Activated CD4-positive, alpha-beta T cell treated with anti-CD3 and anti-CD28 coated beads, Interleukin-2, amount 10 ng/mL, durations not matched to agents 24 days and 14 days (primary cell): Measurements from ENCODE around the gene PLXDC1. TPM values are rescaled to one million over a fixed set of nuclear protein-coding genes. Genes with fewer than 3 reads are reported as not detected.
A peak's percentile ranks its signal among the peaks of the same experiment; 100 is the strongest.

Experiments used
- DNase-seq: peaks from one replicate; pipeline ENCODE4 v3.0.0; 2022
- H3K27ac Mint-ChIP-seq: one replicate; pipeline ENCODE4 v1.8.0; 2022; ENCODE audit warnings: mild to moderate bottlenecking, mixed read lengths
- H3K27me3 Mint-ChIP-seq: one replicate; pipeline ENCODE4 v1.8.0; 2022; ENCODE audit warnings: mixed read lengths
- H3K36me3 Mint-ChIP-seq: one replicate; pipeline ENCODE4 v1.8.0; 2022; ENCODE audit warnings: low read depth, mild to moderate bottlenecking, mixed read lengths
- H3K4me1 Mint-ChIP-seq: one replicate; pipeline ENCODE4 v1.8.0; 2021; ENCODE audit warnings: mixed read lengths
- H3K4me3 Mint-ChIP-seq: one replicate; pipeline ENCODE4 v1.8.0; 2022; ENCODE audit warnings: mild to moderate bottlenecking, moderate library complexity, mixed read lengths
- H3K9me3 Mint-ChIP-seq: one replicate; pipeline ENCODE4 v1.8.0; 2021; ENCODE audit warnings: mixed read lengths
- intact Hi-C: fragments of 100-400 bp; cut with micrococcal nuclease; formaldehyde crosslinking; loops from one replicate; pipeline ENCODE4 v1.15.1; 2023
- total RNA-seq: library from RNA; stranded (reverse); gene quantifications from 2 replicates; pipeline ENCODE4 v1.2.3, GENCODE V29; 2022

PLXDC1 gene
- total RNA-seq, 1 donor from 2014 or later = 0.16 TPM

- Mint-ChIP-seq H3K36me3 (no peaks in the 10 kb centered on the region), H3K4me1 (no peaks in the 10 kb centered on the region), H3K27ac (no peak overlapping the region), H3K27me3 (peaks cover 7% of the 10 kb centered on the region), H3K9me3 (no peaks in the 10 kb centered on the region), H3K4me3 (no peak overlapping the region)
- intact Hi-C loops = no loop called here
- no peak for DNase-seq
Measured at GRCh38 chr17:39081851-39082250, 69.6 kb downstream of the PLXDC1 start.

- intact Hi-C loops = no loop called here
Measured at GRCh38 chr17:39080421-39081078, 70.9 kb downstream of the PLXDC1 start.

GRCh38 chr17:39079836-39080235 is 71.6 kb downstream of the PLXDC1 start:
- Mint-ChIP-seq H3K36me3 (no peaks in the 10 kb centered on the region), H3K4me3 (no peak overlapping the region), H3K9me3 (no peaks in the 10 kb centered on the region), H3K27ac (no peak overlapping the region), H3K27me3 (peaks cover 7% of the 10 kb centered on the region), H3K4me1 (no peaks in the 10 kb centered on the region)
- no peak for DNase-seq
- intact Hi-C loops = no loop called here

More at GRCh38 chr17:39080421-39081078, 70.9 kb downstream of the PLXDC1 start:
- Mint-ChIP-seq H3K36me3 (no peaks in the 10 kb centered on the region), H3K27ac (no peak overlapping the region), H3K4me1 (no peaks in the 10 kb centered on the region), H3K4me3 (no peak overlapping the region), H3K9me3 (no peaks in the 10 kb centered on the region), H3K27me3 (peaks cover 7% of the 10 kb centered on the region)
- no peak for DNase-seq

- Mint-ChIP-seq H3K4me1 (peaks cover 5% of the 10 kb centered on the region), H3K4me3 (no peak overlapping the region), H3K27me3 (no peaks in the 10 kb centered on the region), H3K9me3 (no peaks in the 10 kb centered on the region), H3K27ac (no peak overlapping the region), H3K36me3 (no peaks in the 10 kb centered on the region)
- intact Hi-C loops = no loop called here
- no peak for DNase-seq
Measured at GRCh38 chr17:39077866-39078265, 73.6 kb downstream of the PLXDC1 start.

GRCh38 chr17:39077252-39077651 is 74.2 kb downstream of the PLXDC1 start:
- H3K27me3 Mint-ChIP-seq = no peaks in the 10 kb centered on the region
- no peaks in the 10 kb centered on the region for H3K9me3 Mint-ChIP-seq
- DNase-seq = no peak
- intact Hi-C loops = no loop called here
- H3K4me3 Mint-ChIP-seq = no peak overlapping the region
- H3K4me1 Mint-ChIP-seq = peaks cover 10% of the 10 kb centered on the region
- H3K36me3 Mint-ChIP-seq = no peaks in the 10 kb centered on the region
- no peak overlapping the region for H3K27ac Mint-ChIP-seq

- Mint-ChIP-seq H3K9me3 (no peaks in the 10 kb centered on the region), H3K27ac (no peak overlapping the region), H3K27me3 (no peaks in the 10 kb centered on the region), H3K4me1 (peaks cover 11% of the 10 kb centered on the region), H3K36me3 (no peaks in the 10 kb centered on the region), H3K4me3 (no peak overlapping the region)
- intact Hi-C loops = no loop called here
- no peak for DNase-seq
Measured at GRCh38 chr17:39074676-39075075, 76.8 kb downstream of the PLXDC1 start.

GRCh38 chr17:39073916-39074315 is 77.5 kb downstream of the PLXDC1 start:
- Mint-ChIP-seq H3K36me3 (no peaks in the 10 kb centered on the region), H3K9me3 (no peaks in the 10 kb centered on the region), H3K4me1 (peaks cover 13% of the 10 kb centered on the region), H3K4me3 (no peak overlapping the region), H3K27me3 (peaks cover 2% of the 10 kb centered on the region), H3K27ac (no peak overlapping the region)
- intact Hi-C loops = no loop called here
- DNase-seq = no peak

- no peak for DNase-seq
- intact Hi-C loops = no loop called here
- peak overlapping the region; percentile 8 for H3K27ac Mint-ChIP-seq
- H3K4me1 Mint-ChIP-seq = peaks cover 13% of the 10 kb centered on the region
- no peaks in the 10 kb centered on the region for H3K36me3 Mint-ChIP-seq
- no peaks in the 10 kb centered on the region for H3K9me3 Mint-ChIP-seq
- H3K4me3 Mint-ChIP-seq = no peak overlapping the region
- H3K27me3 Mint-ChIP-seq = peaks cover 2% of the 10 kb centered on the region
Measured at GRCh38 chr17:39073353-39073752, 78.1 kb downstream of the PLXDC1 start.

GRCh38 chr17:39071573-39071972 is 79.9 kb downstream of the PLXDC1 start:
- no peak for DNase-seq
- Mint-ChIP-seq H3K4me1 (peaks cover 13% of the 10 kb centered on the region), H3K27me3 (peaks cover 2% of the 10 kb centered on the region), H3K36me3 (no peaks in the 10 kb centered on the region), H3K9me3 (no peaks in the 10 kb centered on the region), H3K27ac (no peak overlapping the region), H3K4me3 (no peak overlapping the region)
- intact Hi-C loops = no loop called here

- no peaks in the 10 kb centered on the region for H3K9me3 Mint-ChIP-seq
- H3K36me3 Mint-ChIP-seq = no peaks in the 10 kb centered on the region
- peak; percentile 77 for DNase-seq
Measured at GRCh38 chr17:39069114-39069756, 82.2 kb downstream of the PLXDC1 start.

GRCh38 chr17:39064819-39065218 is 86.6 kb downstream of the PLXDC1 start:
- Mint-ChIP-seq H3K4me3 (no peak overlapping the region), H3K27me3 (peaks cover 7% of the 10 kb centered on the region), H3K9me3 (no peaks in the 10 kb centered on the region), H3K4me1 (peaks cover 11% of the 10 kb centered on the region), H3K27ac (no peak overlapping the region), H3K36me3 (no peaks in the 10 kb centered on the region)
- DNase-seq = no peak
- intact Hi-C loops = no loop called here

More at GRCh38 chr17:39069114-39069756, 82.2 kb downstream of the PLXDC1 start:
- Mint-ChIP-seq H3K27ac (no peak overlapping the region), H3K27me3 (peaks cover 2% of the 10 kb centered on the region), H3K4me1 (peaks cover 13% of the 10 kb centered on the region), H3K4me3 (no peak overlapping the region)
- intact Hi-C loops = no loop called here

GRCh38 chr17:39064374-39064773 is 87.1 kb downstream of the PLXDC1 start:
- Mint-ChIP-seq H3K9me3 (no peaks in the 10 kb centered on the region), H3K4me3 (no peak overlapping the region), H3K36me3 (no peaks in the 10 kb centered on the region), H3K4me1 (peaks cover 9% of the 10 kb centered on the region), H3K27me3 (peaks cover 5% of the 10 kb centered on the region), H3K27ac (no peak overlapping the region)
- no peak for DNase-seq
- intact Hi-C loops = no loop called here

GRCh38 chr17:39063681-39064069 is 87.8 kb downstream of the PLXDC1 start:
- Mint-ChIP-seq H3K9me3 (no peaks in the 10 kb centered on the region), H3K4me3 (no peak overlapping the region), H3K4me1 (peaks cover 9% of the 10 kb centered on the region), H3K27me3 (peaks cover 5% of the 10 kb centered on the region), H3K27ac (no peak overlapping the region), H3K36me3 (no peaks in the 10 kb centered on the region)
- peak; percentile 70 for DNase-seq
- intact Hi-C loops = no loop called here

- H3K4me3 Mint-ChIP-seq = peak overlapping the region; percentile 26
- no peaks in the 10 kb centered on the region for H3K9me3 Mint-ChIP-seq
- no peak for DNase-seq
- no peaks in the 10 kb centered on the region for H3K36me3 Mint-ChIP-seq
- H3K27me3 Mint-ChIP-seq = peaks cover 5% of the 10 kb centered on the region
- no peak overlapping the region for H3K27ac Mint-ChIP-seq
- H3K4me1 Mint-ChIP-seq = peaks cover 12% of the 10 kb centered on the region
- intact Hi-C loops = no loop called here
Measured at GRCh38 chr17:39062846-39063680, 88.4 kb downstream of the PLXDC1 start.
